HG02938 (cell line): ENCODE data around the gene OR4C11.

Source experiments
- ATAC-seq: cut with Tn5 transposase; IDR thresholded peaks from one replicate; pipeline ENCODE4 v1.9.1; 2021; ENCODE audit warnings: mild to moderate bottlenecking, moderate library complexity; ENCODE audit not compliant: unreplicated experiment

The OR4C11 gene

GRCh38 chr11:55607545-55607944, at the start of gene OR4C11:
OR4C11 (minus strand) TSS chr11:55607645; CDS start chr11:55604373, 3,272 bp downstream.
- no peak for ATAC-seq

- no peak for ATAC-seq
These were observed 47.7 kb upstream of the OR4C11 start for GRCh38 chr11:55655096-55655495.

GRCh38 chr11:55652560-55652959, 45.1 kb upstream of the OR4C11 start:
- ATAC-seq, result no peak

- ATAC-seq, result no peak
These were observed 40.6 kb upstream of the OR4C11 start, which contains the start of gene OR4S2 for GRCh38 chr11:55648027-55648426. OR4S2 (plus strand) TSS chr11:55648327; CDS start chr11:55650904, 2,577 bp downstream.

GRCh38 chr11:55634813-55635212, 27.4 kb upstream of the OR4C11 start, which contains the start of gene OR4P4:
OR4P4 (plus strand) TSS chr11:55635113.
- ATAC-seq, result no peak

- ATAC-seq, result no peak
These were observed 17.1 kb upstream of the OR4C11 start for GRCh38 chr11:55624531-55624930.

- no peak for ATAC-seq
These were observed 34.9 kb downstream of the OR4C11 start for GRCh38 chr11:55572548-55572947.

- ATAC-seq, result no peak
These were observed 35.6 kb downstream of the OR4C11 start, which contains the start of gene OR4C16 for GRCh38 chr11:55571828-55572227. OR4C16 (plus strand) TSS chr11:55572128; CDS start chr11:55572128, 0 bp downstream.

- no peak for ATAC-seq
These were observed 53.3 kb downstream of the OR4C11 start, which contains the start of gene OR4C15 for GRCh38 chr11:55554169-55554568. OR4C15 (plus strand) TSS chr11:55554469; CDS start chr11:55554469, 0 bp downstream.
